Measurements from ENCODE around the gene AQP10. TPM values are rescaled to one million over a fixed set of nuclear protein-coding genes. Genes with fewer than 3 reads are reported as not detected.

The AQP10 gene
- total and polyA plus RNA-seq, 9 of the 15 experiments (the other 6 are each of a cell fraction or from before 2014, with no cell fraction given) = 0.37 to 9.7 (median 1.9) TPM

DNA sequence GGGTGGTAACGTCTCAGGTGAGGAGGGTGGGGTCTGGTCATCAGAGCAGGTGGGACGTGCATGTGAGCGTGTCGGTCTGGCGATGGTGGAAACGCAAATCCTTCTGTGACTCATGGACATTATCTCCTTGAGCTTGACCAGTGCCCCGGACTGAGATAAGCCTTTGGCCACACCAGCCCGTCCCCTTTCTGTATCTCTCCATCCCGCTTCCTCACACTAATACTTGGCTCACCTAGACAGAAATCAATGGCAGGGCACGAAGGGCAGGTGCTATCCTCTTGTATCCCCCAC, 7.9 kb upstream of the AQP10 start (continued):
- no peak for TF ChIP-seq E2F8 (IDR thresholded peaks at IDR 0.05; ENCODE audit: low read depth, partially characterized antibody)
- TF ChIP-seq GATA2 (CRISPR knock-in tag; IDR thresholded peaks at IDR 0.05) = peak; percentile 71
- no peak for TF ChIP-seq MAZ (CRISPR knock-in tag; conservative IDR thresholded peaks at IDR 0.05 in 1 of 2, IDR thresholded peaks at IDR 0.05 in 1 of 2)
- TF ChIP-seq NR2C1 (IDR thresholded peaks at IDR 0.05) = no peak
- 0 out of 2 replicates have a peak, but pooled peaks have one; percentile 42 for TF ChIP-seq NR2C1 (tag; IDR thresholded peaks at IDR 0.05)
- TF ChIP-seq GATAD2A (IDR thresholded peaks at IDR 0.05) = 0 out of 2 replicates have a peak, but pooled peaks have one; percentile 8
- TF ChIP-seq CBFA2T2 (conservative IDR thresholded peaks at IDR 0.05) = peak; percentile 86
- peak; percentile 43 for TF ChIP-seq KDM5B (IDR thresholded peaks at IDR 0.05; ENCODE audit: insufficient replicate concordance, low read depth, low read length)
- TF ChIP-seq GATAD2B (IDR thresholded peaks at IDR 0.05; ENCODE audit: borderline replicate concordance) = peak; percentile 80
- TF ChIP-seq PHF8 (IDR thresholded peaks at IDR 0.05; ENCODE audit: borderline replicate concordance, low read length) = no peak
- TF ChIP-seq NFE2L1 (tag; IDR thresholded peaks at IDR 0.05; ENCODE audit: borderline replicate concordance, low read depth) = no peak
- peak; percentile 76 for TF ChIP-seq EP300 (IDR thresholded peaks at IDR 0.05; ENCODE audit: low read length)
- no peak for TF ChIP-seq CHD1 (IDR thresholded peaks at IDR 0.05; ENCODE audit: low read length)
- peak; percentile 26 for TF ChIP-seq RBBP5 (IDR thresholded peaks at IDR 0.05; ENCODE audit: borderline replicate concordance, insufficient read depth, low read length, poor library complexity, severe bottlenecking)
- TF ChIP-seq MYNN (IDR thresholded peaks at IDR 0.05) = peak; percentile 56; the same call in 1 of the 2 replicates
- TF ChIP-seq MYNN (CRISPR knock-in tag; IDR thresholded peaks at IDR 0.05) = no peak
- peak; percentile 70; the same call in 1 of the 2 replicates for TF ChIP-seq CREM (IDR thresholded peaks at IDR 0.05; ENCODE audit: low read depth)
- TF ChIP-seq ILF3 (IDR thresholded peaks at IDR 0.05; ENCODE audit: borderline replicate concordance) = no peak
- TF ChIP-seq TCF3 (CRISPR knock-in tag; IDR thresholded peaks at IDR 0.05) = peak; percentile 79
- peak; percentile 72 for TF ChIP-seq NCOR1 (IDR thresholded peaks at IDR 0.05)
- peak; percentile 52 for TF ChIP-seq SMARCB1 (IDR thresholded peaks at IDR 0.05; ENCODE audit: insufficient read length, low read depth)
- TF ChIP-seq MEIS2 (IDR thresholded peaks at IDR 0.05; ENCODE audit: partially characterized antibody) = peak; percentile 45
- TF ChIP-seq KLF16 (IDR thresholded peaks at IDR 0.05) = peak; percentile 65; the same call in 1 of the 2 replicates
